Measurements from ENCODE around the gene PDE10A.

The PDE10A gene

GRCh38 chr6:165325609-165326008 lies 337.4 kb downstream of the PDE10A start:
- DNase-seq, result no peak

GRCh38 chr6:165321555-165322145 lies 341.4 kb downstream of the PDE10A start:
- DNase-seq, result no peak

GRCh38 chr6:165321150-165321549 lies 341.9 kb downstream of the PDE10A start:
- DNase-seq, result no peak

GRCh38 chr6:165317723-165318122 lies 345.3 kb downstream of the PDE10A start:
- DNase-seq, result no peak

GRCh38 chr6:165308926-165309731 lies 353.9 kb downstream of the PDE10A start, which contains the start of gene C6orf118:
Gene C6orf118 (minus strand): TSS chr6:165309605. CDS start chr6:165309586, 19 bp downstream.
- DNase-seq, result peak; percentile 6 to 46

GRCh38 chr6:165306955-165307354 lies 356.1 kb downstream of the PDE10A start:
- DNase-seq, result no peak

GRCh38 chr6:165301372-165302246 lies 361.4 kb downstream of the PDE10A start:
- DNase-seq, result no peak

- no peak for DNase-seq
Measured at GRCh38 chr6:165300422-165300936, 362.6 kb downstream of the PDE10A start.

- DNase-seq, result no peak
Measured at GRCh38 chr6:165298875-165299274, 364.2 kb downstream of the PDE10A start.

GRCh38 chr6:165298402-165298801 lies 364.6 kb downstream of the PDE10A start:
- no peak for DNase-seq

GRCh38 chr6:165292657-165293056 lies 370.4 kb downstream of the PDE10A start:
- DNase-seq, result no peak
